Activated T-cell treated with anti-CD3 and anti-CD28 coated beads, Interleukin-2, amount 50 U/mL, for 24 hours (primary cell): ENCODE measurements around the gene TRAP1.
A peak's percentile ranks its signal among the peaks of the same experiment; 100 is the strongest.
"Not testable (repeated sequence)": the region's sequence is repeated elsewhere in the genome, so short reads cannot be mapped to it uniquely, and the experiment has no call there.

Experiments
- DNase-seq: peaks from one replicate; pipeline ENCODE4 v3.0.0-alpha.2; 2020
- H3K27ac Mint-ChIP-seq: 2 replicates; pipeline ENCODE4 v1.8.0; 2020; ENCODE audit warnings: mild to moderate bottlenecking, mixed read lengths
- H3K27me3 Mint-ChIP-seq: 2 replicates; pipeline ENCODE4 v1.8.0; 2020; ENCODE audit warnings: mixed read lengths
- H3K36me3 Mint-ChIP-seq: 2 replicates; pipeline ENCODE4 v1.8.0; 2020; ENCODE audit warnings: low read depth, mixed read lengths
- H3K4me1 Mint-ChIP-seq: 2 replicates; pipeline ENCODE4 v1.8.0; 2020; ENCODE audit warnings: low read depth, mixed read lengths
- H3K4me3 Mint-ChIP-seq: 2 replicates; pipeline ENCODE4 v1.8.0; 2020; ENCODE audit warnings: mild to moderate bottlenecking, moderate library complexity, mixed read lengths
- H3K9me3 Mint-ChIP-seq: 2 replicates; pipeline ENCODE4 v1.8.0; 2020; ENCODE audit warnings: mixed read lengths

The TRAP1 gene

DNA sequence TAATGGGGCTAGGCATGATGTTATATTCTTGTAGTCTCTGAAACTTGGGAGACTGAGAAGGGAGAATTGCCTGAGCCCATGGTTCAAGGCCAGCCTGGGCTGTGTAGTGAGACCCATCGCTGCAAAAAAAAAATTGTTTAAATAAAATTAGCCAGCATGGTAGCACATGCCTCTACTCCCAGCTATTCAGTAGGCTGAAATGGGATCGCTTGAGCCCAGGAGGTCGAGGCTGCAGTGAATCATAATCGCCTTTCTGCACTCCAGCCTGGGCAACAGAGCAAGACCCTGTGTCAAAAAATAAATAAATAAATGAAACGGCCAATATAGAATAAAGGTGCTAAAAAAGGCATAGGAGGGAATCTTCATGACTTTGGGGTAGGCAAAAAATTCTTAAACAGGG lies 92.0 kb downstream of the TRAP1 start:
- peaks cover 36% of the 10 kb centered on the region for H3K4me1 Mint-ChIP-seq
- no peaks in the 10 kb centered on the region for H3K27me3 Mint-ChIP-seq
- H3K27ac Mint-ChIP-seq, result peak overlapping the region; percentile 75
- DNase-seq, result no peak
- H3K36me3 Mint-ChIP-seq, result peaks cover 3% of the 10 kb centered on the region
- H3K9me3 Mint-ChIP-seq, result no peaks in the 10 kb centered on the region
- no peak overlapping the region for H3K4me3 Mint-ChIP-seq

DNA sequence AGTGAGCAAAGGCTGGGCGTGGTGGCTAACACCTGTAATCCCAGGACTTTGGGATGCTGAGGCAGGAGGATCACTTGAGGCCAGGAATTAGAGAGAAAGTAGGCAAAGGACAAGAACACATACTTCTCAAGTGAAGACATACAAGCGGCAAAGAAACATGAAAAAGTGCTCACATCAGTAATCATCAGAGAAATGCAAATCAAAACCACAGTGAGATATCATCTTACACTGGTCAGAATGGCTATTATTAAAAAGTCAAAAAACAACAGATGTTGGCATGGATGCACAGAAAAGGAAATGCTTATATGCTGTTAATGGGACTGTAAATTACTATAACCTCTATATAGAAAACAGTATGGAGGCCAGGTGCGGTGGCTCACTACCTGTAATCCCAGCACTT lies 93.7 kb downstream of the TRAP1 start:
- no peaks in the 10 kb centered on the region for H3K9me3 Mint-ChIP-seq
- H3K36me3 Mint-ChIP-seq, result peaks cover 4% of the 10 kb centered on the region
- DNase-seq, result no peak
- no peaks in the 10 kb centered on the region for H3K27me3 Mint-ChIP-seq
- H3K4me3 Mint-ChIP-seq, result no peak overlapping the region
- peaks cover 35% of the 10 kb centered on the region for H3K4me1 Mint-ChIP-seq
- H3K27ac Mint-ChIP-seq, result no peak overlapping the region

DNA sequence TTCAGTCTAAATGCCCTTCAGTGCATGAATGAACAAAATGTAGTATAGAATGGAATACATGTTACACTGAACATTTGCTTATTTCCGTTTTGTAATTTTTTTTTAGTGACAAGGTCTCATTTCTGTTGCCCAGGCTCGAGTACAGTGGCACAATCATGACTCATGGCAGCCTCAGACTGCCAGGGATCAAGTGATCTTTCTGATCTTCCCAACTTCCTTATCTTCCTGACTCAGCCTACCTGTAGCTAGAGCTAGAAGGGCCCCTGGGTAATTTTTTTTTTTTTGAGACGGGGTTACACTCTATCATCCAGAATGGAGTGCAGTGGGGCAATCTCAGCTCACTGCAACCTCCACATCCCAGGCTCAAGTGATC lies 98.6 kb downstream of the TRAP1 start:
- DNase-seq, result no peak
- Mint-ChIP-seq H3K4me1 (peaks cover 43% of the 10 kb centered on the region), H3K27ac (peak overlapping the region; percentile 52), H3K4me3 (no peak overlapping the region), H3K9me3 (no peaks in the 10 kb centered on the region), H3K27me3 (no peaks in the 10 kb centered on the region), H3K36me3 (peaks cover 29% of the 10 kb centered on the region)

DNA sequence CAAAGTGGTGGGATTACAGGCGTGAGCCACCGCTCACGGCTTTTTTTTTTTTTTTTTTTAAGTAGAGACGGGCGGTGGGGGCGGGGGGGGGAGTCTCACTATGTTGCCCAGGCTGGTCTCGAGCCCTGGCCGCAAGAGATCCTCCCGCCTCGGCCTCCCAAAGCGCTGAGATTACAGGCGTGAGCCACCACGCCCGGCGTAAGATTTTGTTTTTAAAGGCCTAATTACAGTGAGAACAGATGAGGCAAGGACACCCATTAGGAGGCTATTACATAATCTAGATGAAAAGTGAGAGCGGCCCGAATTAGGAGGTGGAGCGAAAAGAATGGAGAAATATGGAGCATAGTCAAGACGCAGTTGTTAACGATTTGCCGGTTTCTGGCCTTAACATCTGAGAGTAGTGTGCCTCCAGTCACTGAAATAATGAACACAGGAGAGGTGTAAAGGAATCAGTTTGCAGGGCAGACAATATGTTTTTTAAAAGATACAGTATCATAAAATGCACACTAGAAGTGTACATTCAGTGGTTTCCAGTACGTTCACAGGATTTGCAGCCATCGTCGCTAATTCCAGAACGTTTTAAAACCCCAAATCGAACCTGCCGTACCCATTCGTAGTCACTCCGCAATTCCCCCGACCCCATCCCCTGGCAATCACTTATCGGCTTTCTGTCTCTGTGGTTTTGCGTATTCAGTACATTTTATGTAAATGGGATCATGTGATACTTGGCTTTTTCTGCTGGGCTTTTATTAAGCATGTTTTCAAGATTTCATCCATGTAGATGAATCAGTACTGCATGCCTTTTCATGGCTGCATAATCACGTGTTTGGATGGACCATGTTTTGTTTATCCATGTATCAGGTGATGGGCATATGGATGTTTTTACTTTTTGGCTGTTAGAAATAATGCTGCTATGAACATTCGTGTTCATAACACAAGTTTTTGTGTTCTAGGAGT lies 104.5 kb downstream of the TRAP1 start:
- H3K4me3 Mint-ChIP-seq, result peak overlapping the region; percentile 100
- H3K36me3 Mint-ChIP-seq, result peaks cover 44% of the 10 kb centered on the region
- DNase-seq, result no peak
- H3K9me3 Mint-ChIP-seq, result no peaks in the 10 kb centered on the region
- no peaks in the 10 kb centered on the region for H3K27me3 Mint-ChIP-seq
- peak overlapping the region; percentile 79 for H3K27ac Mint-ChIP-seq
- peaks cover 48% of the 10 kb centered on the region for H3K4me1 Mint-ChIP-seq

DNA sequence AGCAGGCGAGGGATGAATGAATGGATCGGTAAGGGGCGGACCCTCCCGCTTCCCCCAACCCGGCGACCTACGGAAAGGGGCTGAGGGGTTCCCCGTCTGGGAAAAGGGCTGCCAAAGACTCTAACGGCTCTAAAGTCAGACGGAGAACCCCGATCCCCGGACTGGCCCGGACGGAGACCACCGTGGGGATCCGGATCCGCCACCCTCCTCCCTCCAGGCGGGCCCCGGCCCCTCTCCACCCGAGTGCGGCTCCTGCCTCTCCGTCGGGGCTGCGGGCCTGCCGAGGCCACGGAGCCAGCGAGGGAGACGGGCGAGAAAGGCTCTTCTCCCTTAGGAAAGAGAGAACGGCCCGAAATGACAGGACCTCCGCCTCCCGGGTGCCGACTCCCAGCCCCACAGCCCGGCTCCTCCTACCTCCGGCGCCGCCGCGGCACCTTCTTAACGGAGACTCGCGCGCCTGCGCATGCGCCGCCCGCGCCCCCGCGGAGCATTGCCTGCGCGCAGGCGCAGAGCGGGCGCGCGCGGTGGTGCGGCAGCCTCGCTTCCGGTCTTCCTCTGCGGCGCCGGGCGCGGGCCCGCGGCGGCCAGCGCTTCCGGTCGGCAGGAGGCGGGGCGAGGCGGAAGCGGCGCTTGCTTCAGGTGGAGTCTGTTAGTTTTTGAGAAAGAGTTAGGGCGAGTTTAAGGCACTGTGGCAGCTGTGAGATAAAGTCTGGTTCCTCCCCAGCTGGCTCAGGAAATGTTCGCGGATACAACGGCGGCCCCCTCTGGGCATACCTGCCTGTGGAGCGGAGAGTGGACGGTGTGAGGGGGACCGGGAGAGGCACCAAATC lies 106.0 kb downstream of the TRAP1 start, which contains the start of gene SLX4:
Gene SLX4 (minus strand): TSS at position 461 of the 830 bp plus-strand sequence. CDS start 2,642 bp downstream, outside the sequence.
- peaks cover 47% of the 10 kb centered on the region for H3K4me1 Mint-ChIP-seq
- H3K9me3 Mint-ChIP-seq, result no peaks in the 10 kb centered on the region
- H3K27ac Mint-ChIP-seq, result peak within 1 kb of the TSS; percentile 98
- no peaks in the 10 kb centered on the region for H3K27me3 Mint-ChIP-seq
- peaks cover 43% of the 10 kb centered on the region for H3K36me3 Mint-ChIP-seq
- peak; percentile 92 for DNase-seq
- peak within 1 kb of the TSS; percentile 100 for H3K4me3 Mint-ChIP-seq

DNA sequence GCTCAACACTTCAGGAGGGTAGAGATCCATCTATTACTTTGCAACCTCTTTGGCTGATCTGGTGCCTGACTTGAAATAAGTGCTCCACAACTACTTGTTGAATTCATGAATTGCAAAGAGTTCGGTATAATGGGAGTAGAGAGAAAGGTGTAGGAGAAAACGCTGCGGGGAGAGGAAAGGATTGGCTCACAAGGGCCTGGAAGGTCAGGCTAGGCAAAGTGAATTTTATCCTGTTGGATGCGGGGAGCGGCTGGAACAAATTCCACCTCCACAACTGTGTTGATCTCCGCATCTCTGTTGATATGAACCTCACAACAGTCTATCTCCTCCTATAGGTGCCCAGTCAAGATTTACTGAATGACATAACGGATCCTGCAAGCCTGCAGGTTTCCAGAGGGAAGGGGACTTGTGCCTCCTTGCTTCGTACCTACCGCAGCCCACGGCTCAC lies 106.6 kb downstream of the TRAP1 start:
- Mint-ChIP-seq H3K4me1 (peaks cover 43% of the 10 kb centered on the region), H3K9me3 (no peaks in the 10 kb centered on the region), H3K36me3 (peaks cover 44% of the 10 kb centered on the region)

DNA sequence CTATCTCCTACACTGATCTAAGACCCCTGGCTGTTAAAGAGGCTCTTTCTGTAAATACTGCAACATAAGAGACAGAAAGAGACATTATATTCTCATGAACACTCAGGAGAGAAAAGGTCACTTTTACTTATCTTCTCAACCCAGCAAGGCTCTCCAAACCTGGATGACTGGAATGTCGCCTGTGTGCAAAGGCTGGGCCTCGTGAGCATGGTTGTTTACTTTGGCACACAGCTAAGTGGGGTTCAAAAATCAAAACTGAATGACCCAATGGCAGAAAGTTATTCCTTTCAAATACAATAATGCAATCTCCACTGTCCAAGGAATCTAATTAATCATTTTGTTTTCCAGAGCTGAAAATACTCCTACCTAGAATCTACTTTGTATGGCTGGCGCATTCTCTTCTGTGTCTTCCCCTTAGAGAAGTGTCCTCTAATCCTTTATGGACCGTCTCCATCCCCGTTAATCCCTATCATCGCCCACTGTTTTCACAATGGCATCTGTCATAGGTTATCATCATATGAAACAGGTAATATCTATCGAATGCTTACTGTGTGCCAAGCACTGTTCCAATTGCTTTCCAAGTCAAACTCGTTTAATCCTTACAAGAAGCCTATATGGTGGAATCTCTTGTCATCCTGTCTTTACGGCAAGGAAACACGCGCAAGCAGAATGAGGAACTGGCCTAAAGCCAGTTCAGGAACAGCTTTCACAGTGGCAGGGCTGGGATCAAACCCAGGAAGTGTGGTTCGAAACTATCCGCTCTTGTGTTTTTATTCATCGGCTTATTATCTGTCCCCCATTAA lies 107.2 kb downstream of the TRAP1 start:
- H3K4me3 Mint-ChIP-seq, result peak overlapping the region; percentile 100
- peaks cover 41% of the 10 kb centered on the region for H3K36me3 Mint-ChIP-seq
- H3K27me3 Mint-ChIP-seq, result no peaks in the 10 kb centered on the region
- peaks cover 37% of the 10 kb centered on the region for H3K4me1 Mint-ChIP-seq
- DNase-seq, result no peak
- no peaks in the 10 kb centered on the region for H3K9me3 Mint-ChIP-seq
- peak overlapping the region; percentile 91 for H3K27ac Mint-ChIP-seq

More for the DNA sequence above, 106.6 kb downstream of the TRAP1 start:
- Mint-ChIP-seq H3K27me3 (no peaks in the 10 kb centered on the region), H3K4me3 (peak overlapping the region; percentile 100), H3K27ac (peak overlapping the region; percentile 91)
- no peak for DNase-seq

DNA sequence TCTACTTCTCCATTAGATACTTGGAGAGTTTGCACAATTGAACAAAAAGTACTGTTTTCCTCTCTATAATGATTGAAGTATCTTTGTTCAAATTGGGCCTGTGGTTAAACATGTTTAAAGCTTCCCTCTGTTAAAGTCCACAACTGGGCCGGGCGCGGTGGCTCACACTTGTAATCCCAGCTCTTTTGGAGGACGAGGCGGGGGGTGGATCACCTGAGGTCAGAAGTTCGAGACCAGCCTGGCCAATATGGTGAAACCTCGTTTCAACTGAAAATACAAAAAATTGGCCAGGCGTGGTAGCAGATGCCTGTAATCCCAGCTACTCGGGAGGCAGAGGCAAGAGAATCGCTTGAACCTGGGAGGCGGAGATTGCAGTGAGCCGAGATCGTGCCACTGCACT lies 108.3 kb downstream of the TRAP1 start:
- H3K9me3 Mint-ChIP-seq, H3K27me3 Mint-ChIP-seq, H3K4me3 Mint-ChIP-seq, DNase-seq, H3K27ac Mint-ChIP-seq: not testable (repeated sequence)
- peaks cover 27% of the 10 kb centered on the region for H3K4me1 Mint-ChIP-seq
- peaks cover 42% of the 10 kb centered on the region for H3K36me3 Mint-ChIP-seq

DNA sequence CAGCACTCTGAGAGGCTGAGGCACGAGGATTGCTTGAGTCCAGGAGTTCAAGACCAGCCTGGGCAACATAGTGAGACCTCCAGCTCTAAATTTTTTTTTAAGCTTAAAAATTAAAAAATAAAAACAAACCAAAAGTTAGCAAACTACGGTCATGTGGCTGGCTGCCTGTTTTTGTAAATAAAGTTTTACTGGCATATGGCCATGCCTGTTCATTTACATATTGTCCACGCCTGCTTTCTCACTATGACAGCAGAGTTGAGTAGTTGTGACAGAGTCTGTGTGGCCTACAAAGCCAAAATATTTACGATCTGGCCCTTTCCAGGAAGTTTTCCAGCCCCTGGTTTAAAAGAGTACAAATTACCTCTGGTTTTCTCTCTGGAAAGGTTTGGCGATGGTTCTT lies 109.3 kb downstream of the TRAP1 start:
- Mint-ChIP-seq H3K27ac (no peak overlapping the region), H3K9me3 (no peaks in the 10 kb centered on the region), H3K27me3 (no peaks in the 10 kb centered on the region), H3K4me1 (peaks cover 21% of the 10 kb centered on the region), H3K4me3 (no peak overlapping the region), H3K36me3 (peaks cover 46% of the 10 kb centered on the region)
- DNase-seq, result no peak
